ENCODE data around the gene CENPB. TPM values are rescaled to one million over a fixed set of nuclear protein-coding genes. Genes with fewer than 3 reads are reported as not detected.

CENPB gene
- polyA plus RNA-seq, 3 donors, result 37.8 to 73.4 (median 70.9) TPM

- WGBS, 3 donors, result 35 to 61% (median 45%) methylated on average over 16 to 18 of the region's 18 CpGs
- H3K27ac ChIP-seq (ENCODE audit: low read depth, low read length), result no peak overlapping the region
These were observed 7.6 kb downstream of the CENPB start for GRCh38 chr20:3778976-3779375.

- WGBS, 3 donors, result 4 to 5% (median 5%) methylated on average over 57 to 70 of the region's 70 CpGs
- H3K27ac ChIP-seq (ENCODE audit: low read depth, low read length), result no peak overlapping the region
These were observed 8.6 kb downstream of the CENPB start for GRCh38 chr20:3777716-3778629.

GRCh38 chr20:3777381-3777715 is 9.2 kb downstream of the CENPB start:
- WGBS, 3 donors, result 11 to 21% (median 14%) methylated on average over 13 to 16 of the region's 16 CpGs
- no peak overlapping the region for H3K27ac ChIP-seq (ENCODE audit: low read depth, low read length)

GRCh38 chr20:3775457-3776108 is 11.0 kb downstream of the CENPB start:
- WGBS, 3 donors, result 87 to 91% (median 89%) methylated on average over 4 of the region's 4 CpGs
- no peak overlapping the region for H3K27ac ChIP-seq (ENCODE audit: low read depth, low read length)

- WGBS, 3 donors, result 63 to 82% (median 68%) methylated on average over 7 of the region's 7 CpGs
- no peak overlapping the region for H3K27ac ChIP-seq (ENCODE audit: low read depth, low read length)
These were observed 14.9 kb downstream of the CENPB start for GRCh38 chr20:3771552-3772058.

- 2 to 3% (median 2%) methylated on average over 49 to 51 of the region's 51 CpGs for WGBS, 3 donors
- peak overlapping the region; percentile 29 for H3K27ac ChIP-seq (ENCODE audit: low read depth, low read length)
These were observed 18.0 kb downstream of the CENPB start for GRCh38 chr20:3768342-3769130.

- WGBS, 3 donors, result 0 to 1% (median 1%) methylated on average over 72 to 80 of the region's 80 CpGs
- peak within 1 kb of the TSS; percentile 29 for H3K27ac ChIP-seq (ENCODE audit: low read depth, low read length)
These were observed 18.9 kb downstream of the CENPB start, which contains the start of gene ADISSP for GRCh38 chr20:3767427-3768341. ADISSP (minus strand) TSS chr20:3767753; CDS start chr20:3760100, 7,653 bp downstream.

- H3K27ac ChIP-seq (ENCODE audit: low read depth, low read length), result no peak overlapping the region
- WGBS, 3 donors, result 0 to 5% (median 1%) methylated on average over 21 of the region's 21 CpGs
These were observed 19.5 kb downstream of the CENPB start for GRCh38 chr20:3767110-3767426.

- WGBS, 3 donors, result 14 to 38% (median 16%) methylated on average over 7 to 9 of the region's 9 CpGs
- no peak overlapping the region for H3K27ac ChIP-seq (ENCODE audit: low read depth, low read length)
These were observed 20.0 kb downstream of the CENPB start for GRCh38 chr20:3766422-3767109.

GRCh38 chr20:3765171-3765882 is 21.2 kb downstream of the CENPB start:
- no peak overlapping the region for H3K27ac ChIP-seq (ENCODE audit: low read depth, low read length)
- whole genome bisulfite sequencing, 3 donors, result 38 to 79% (median 48%) methylated on average over 3 of the region's 3 CpGs

- H3K27ac ChIP-seq (ENCODE audit: low read depth, low read length), result no peak overlapping the region
- 70 to 91% (median 80%) methylated on average over 3 of the region's 3 CpGs for WGBS, 3 donors
These were observed 21.9 kb downstream of the CENPB start for GRCh38 chr20:3764659-3765058.

- WGBS, 3 donors, result 73 to 86% (median 80%) methylated on average over 8 of the region's 8 CpGs
These were observed 22.6 kb downstream of the CENPB start for GRCh38 chr20:3763671-3764601.

GRCh38 chr20:3760655-3761348 is 25.7 kb downstream of the CENPB start:
- H3K27ac ChIP-seq (ENCODE audit: low read depth, low read length), result no peak overlapping the region

More at GRCh38 chr20:3763671-3764601, 22.6 kb downstream of the CENPB start:
- H3K27ac ChIP-seq (ENCODE audit: low read depth, low read length), result no peak overlapping the region

GRCh38 chr20:3759884-3760283 is 26.7 kb downstream of the CENPB start:
- WGBS, 3 donors, result 72 to 93% (median 85%) methylated on average over 11 of the region's 11 CpGs
- H3K27ac ChIP-seq (ENCODE audit: low read depth, low read length), result no peak overlapping the region

More at GRCh38 chr20:3760655-3761348, 25.7 kb downstream of the CENPB start:
- WGBS, 3 donors, result 71 to 85% (median 77%) methylated on average over 10 of the region's 10 CpGs

- WGBS, 3 donors, result 69 to 78% (median 73%) methylated on average over 11 of the region's 11 CpGs
- H3K27ac ChIP-seq (ENCODE audit: low read depth, low read length), result no peak overlapping the region
These were observed 27.2 kb downstream of the CENPB start for GRCh38 chr20:3759316-3759823.
